Measurements from ENCODE around the gene DGKE. TPM values are rescaled to one million over a fixed set of nuclear protein-coding genes. Genes with fewer than 3 reads are reported as not detected.

Gene DGKE
- total and polyA plus RNA-seq, 2 of the 13 experiments (the other 11 are each of a cell fraction or from before 2014, with no cell fraction given): 3.2 to 5.3 TPM

DNA sequence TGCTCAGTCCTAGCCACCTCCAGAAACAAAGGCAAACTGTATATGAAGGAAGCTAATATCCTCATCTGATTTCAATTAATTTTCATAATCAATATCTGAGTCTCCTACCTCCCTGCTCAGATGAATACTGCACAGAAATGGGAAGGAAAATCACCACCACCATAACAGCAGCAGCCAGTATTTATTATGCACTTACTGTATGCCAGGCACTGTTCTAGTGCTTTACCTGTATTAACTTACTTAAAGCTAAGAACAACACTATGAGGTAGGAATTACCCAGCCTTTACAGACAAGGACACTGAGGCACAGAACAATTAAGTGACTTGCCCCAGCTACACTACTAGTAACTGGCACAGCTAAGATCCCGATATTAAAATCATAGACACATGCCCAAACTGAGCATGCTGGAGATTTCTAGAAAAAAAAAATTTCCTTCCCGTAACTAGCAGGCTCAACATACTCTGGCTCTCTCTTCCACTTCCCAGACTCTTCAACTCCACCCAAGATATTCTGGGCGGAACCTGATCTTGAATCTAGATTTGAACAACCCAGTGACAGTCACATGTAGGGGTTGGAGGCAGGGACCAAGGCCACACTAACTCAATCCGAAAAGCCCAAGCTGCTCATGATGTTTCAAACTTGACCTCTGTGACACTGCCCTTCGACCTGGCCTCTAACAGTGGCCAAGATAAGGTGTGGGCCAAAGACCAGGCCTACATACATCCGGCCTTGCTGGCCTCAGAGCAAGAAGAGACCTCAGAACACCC lies 76.0 kb downstream of the DGKE start (continued):
- no peak for TF ChIP-seq NFIB (CRISPR knock-in tag; IDR thresholded peaks at IDR 0.05; ENCODE audit: borderline replicate concordance)
- TF ChIP-seq NFRKB (IDR thresholded peaks at IDR 0.05): no peak
- TF ChIP-seq ZBTB8A (CRISPR knock-in tag; IDR thresholded peaks at IDR 0.05; ENCODE audit: borderline replicate concordance, low read depth): no peak
- no peak for TF ChIP-seq ZNF367 (CRISPR knock-in tag; IDR thresholded peaks at IDR 0.05; ENCODE audit: borderline replicate concordance)
- TF ChIP-seq SNAPC2 (CRISPR knock-in tag; IDR thresholded peaks at IDR 0.05): no peak
- TF ChIP-seq, protein P1, sequence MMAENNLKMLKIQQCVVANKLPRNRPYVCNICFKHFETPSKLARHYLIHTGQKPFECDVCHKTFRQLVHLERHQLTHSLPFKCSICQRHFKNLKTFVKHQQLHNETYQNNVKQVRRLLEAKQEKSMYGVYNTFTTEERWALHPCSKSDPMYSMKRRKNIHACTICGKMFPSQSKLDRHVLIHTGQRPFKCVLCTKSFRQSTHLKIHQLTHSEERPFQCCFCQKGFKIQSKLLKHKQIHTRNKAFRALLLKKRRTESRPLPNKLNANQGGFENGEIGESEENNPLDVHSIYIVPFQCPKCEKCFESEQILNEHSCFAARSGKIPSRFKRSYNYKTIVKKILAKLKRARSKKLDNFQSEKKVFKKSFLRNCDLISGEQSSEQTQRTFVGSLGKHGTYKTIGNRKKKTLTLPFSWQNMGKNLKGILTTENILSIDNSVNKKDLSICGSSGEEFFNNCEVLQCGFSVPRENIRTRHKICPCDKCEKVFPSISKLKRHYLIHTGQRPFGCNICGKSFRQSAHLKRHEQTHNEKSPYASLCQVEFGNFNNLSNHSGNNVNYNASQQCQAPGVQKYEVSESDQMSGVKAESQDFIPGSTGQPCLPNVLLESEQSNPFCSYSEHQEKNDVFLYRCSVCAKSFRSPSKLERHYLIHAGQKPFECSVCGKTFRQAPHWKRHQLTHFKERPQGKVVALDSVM (CRISPR knock-in tag; IDR thresholded peaks at IDR 0.05): no peak
- TF ChIP-seq MEF2D (CRISPR knock-in tag; IDR thresholded peaks at IDR 0.05): no peak
- TF ChIP-seq, protein P2, sequence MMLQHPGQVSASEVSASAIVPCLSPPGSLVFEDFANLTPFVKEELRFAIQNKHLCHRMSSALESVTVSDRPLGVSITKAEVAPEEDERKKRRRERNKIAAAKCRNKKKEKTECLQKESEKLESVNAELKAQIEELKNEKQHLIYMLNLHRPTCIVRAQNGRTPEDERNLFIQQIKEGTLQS (CRISPR knock-in tag; IDR thresholded peaks at IDR 0.05): no peak
- TF ChIP-seq, protein P3, sequence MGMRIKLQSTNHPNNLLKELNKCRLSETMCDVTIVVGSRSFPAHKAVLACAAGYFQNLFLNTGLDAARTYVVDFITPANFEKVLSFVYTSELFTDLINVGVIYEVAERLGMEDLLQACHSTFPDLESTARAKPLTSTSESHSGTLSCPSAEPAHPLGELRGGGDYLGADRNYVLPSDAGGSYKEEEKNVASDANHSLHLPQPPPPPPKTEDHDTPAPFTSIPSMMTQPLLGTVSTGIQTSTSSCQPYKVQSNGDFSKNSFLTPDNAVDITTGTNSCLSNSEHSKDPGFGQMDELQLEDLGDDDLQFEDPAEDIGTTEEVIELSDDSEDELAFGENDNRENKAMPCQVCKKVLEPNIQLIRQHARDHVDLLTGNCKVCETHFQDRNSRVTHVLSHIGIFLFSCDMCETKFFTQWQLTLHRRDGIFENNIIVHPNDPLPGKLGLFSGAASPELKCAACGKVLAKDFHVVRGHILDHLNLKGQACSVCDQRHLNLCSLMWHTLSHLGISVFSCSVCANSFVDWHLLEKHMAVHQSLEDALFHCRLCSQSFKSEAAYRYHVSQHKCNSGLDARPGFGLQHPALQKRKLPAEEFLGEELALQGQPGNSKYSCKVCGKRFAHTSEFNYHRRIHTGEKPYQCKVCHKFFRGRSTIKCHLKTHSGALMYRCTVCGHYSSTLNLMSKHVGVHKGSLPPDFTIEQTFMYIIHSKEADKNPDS (CRISPR knock-in tag; IDR thresholded peaks at IDR 0.05): no peak
- no peak for TF ChIP-seq CHD4 (IDR thresholded peaks at IDR 0.05; ENCODE audit: borderline replicate concordance, low read length)
- no peak for TF ChIP-seq NBN (conservative IDR thresholded peaks at IDR 0.05)
- TF ChIP-seq, protein P4, sequence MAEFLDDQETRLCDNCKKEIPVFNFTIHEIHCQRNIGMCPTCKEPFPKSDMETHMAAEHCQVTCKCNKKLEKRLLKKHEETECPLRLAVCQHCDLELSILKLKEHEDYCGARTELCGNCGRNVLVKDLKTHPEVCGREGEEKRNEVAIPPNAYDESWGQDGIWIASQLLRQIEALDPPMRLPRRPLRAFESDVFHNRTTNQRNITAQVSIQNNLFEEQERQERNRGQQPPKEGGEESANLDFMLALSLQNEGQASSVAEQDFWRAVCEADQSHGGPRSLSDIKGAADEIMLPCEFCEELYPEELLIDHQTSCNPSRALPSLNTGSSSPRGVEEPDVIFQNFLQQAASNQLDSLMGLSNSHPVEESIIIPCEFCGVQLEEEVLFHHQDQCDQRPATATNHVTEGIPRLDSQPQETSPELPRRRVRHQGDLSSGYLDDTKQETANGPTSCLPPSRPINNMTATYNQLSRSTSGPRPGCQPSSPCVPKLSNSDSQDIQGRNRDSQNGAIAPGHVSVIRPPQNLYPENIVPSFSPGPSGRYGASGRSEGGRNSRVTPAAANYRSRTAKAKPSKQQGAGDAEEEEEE (CRISPR knock-in tag; IDR thresholded peaks at IDR 0.05; ENCODE audit: borderline replicate concordance): no peak
- TF ChIP-seq FOXJ3 (CRISPR knock-in tag; IDR thresholded peaks at IDR 0.05; ENCODE audit: borderline replicate concordance): peak; percentile 13; the same call in 1 of the 2 replicates
- TF ChIP-seq ZNF317 (CRISPR knock-in tag; IDR thresholded peaks at IDR 0.05): 0 out of 2 replicates have a peak, but pooled peaks have one; percentile 28
- TF ChIP-seq NR3C1 (CRISPR knock-in tag; IDR thresholded peaks at IDR 0.05): no peak
- TF ChIP-seq ZNF839 (CRISPR knock-in tag; IDR thresholded peaks at IDR 0.05; ENCODE audit: borderline replicate concordance): no peak
- TF ChIP-seq ZNF138 (CRISPR knock-in tag; IDR thresholded peaks at IDR 0.05; ENCODE audit: low read depth): no peak
- TF ChIP-seq TBX3 (IDR thresholded peaks at IDR 0.05; ENCODE audit: borderline replicate concordance): no peak
- TF ChIP-seq SP4 (CRISPR knock-in tag; IDR thresholded peaks at IDR 0.05): no peak
- TF ChIP-seq ELF4 (CRISPR knock-in tag; IDR thresholded peaks at IDR 0.05; ENCODE audit: borderline replicate concordance): no peak
- no peak for TF ChIP-seq SETDB1 (CRISPR knock-in tag; IDR thresholded peaks at IDR 0.05; ENCODE audit: borderline replicate concordance)
- TF ChIP-seq, protein P5, sequence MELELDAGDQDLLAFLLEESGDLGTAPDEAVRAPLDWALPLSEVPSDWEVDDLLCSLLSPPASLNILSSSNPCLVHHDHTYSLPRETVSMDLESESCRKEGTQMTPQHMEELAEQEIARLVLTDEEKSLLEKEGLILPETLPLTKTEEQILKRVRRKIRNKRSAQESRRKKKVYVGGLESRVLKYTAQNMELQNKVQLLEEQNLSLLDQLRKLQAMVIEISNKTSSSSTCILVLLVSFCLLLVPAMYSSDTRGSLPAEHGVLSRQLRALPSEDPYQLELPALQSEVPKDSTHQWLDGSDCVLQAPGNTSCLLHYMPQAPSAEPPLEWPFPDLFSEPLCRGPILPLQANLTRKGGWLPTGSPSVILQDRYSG (CRISPR knock-in tag; IDR thresholded peaks at IDR 0.05): no peak
- TF ChIP-seq KDM4B (CRISPR knock-in tag; IDR thresholded peaks at IDR 0.05): 0 out of 2 replicates have a peak, but pooled peaks have one; percentile 47

All from HepG2 (cell line).